ENCODE results near the gene ZSWIM5.
A peak's percentile ranks its signal among the peaks of the same experiment; 100 is the strongest.
"Not testable (repeated sequence)": the region's sequence is repeated elsewhere in the genome, so short reads cannot be mapped to it uniquely, and the experiment has no call there.

Gene ZSWIM5

GRCh38 chr1:45016090-45016697 lies 190.2 kb downstream of the ZSWIM5 start:
- DNase-seq: no peak

DNA sequence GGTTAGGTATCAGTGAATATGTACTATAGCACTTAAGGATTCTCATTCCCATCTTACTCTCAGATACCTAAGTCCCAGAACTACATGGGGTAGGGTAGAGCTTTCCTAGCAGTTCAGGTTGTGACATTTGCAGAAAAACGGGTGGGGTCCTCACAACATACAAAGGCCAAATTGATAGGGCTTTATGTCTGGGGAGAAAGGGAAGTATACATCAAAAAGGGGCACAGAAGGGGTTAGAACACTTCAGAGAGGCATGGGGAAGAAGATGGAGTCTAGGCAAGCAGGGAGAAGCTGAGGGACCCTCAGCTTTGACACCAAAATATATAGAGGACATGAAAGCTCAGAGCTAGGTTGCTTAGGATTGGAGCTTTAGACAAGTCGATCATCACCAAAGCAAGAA lies 190.7 kb downstream of the ZSWIM5 start:
- no peak for DNase-seq

GRCh38 chr1:45014321-45015028 lies 191.9 kb downstream of the ZSWIM5 start:
- peak; percentile 45 for DNase-seq

GRCh38 chr1:45013551-45014209 lies 192.7 kb downstream of the ZSWIM5 start:
- no peak for DNase-seq

DNA sequence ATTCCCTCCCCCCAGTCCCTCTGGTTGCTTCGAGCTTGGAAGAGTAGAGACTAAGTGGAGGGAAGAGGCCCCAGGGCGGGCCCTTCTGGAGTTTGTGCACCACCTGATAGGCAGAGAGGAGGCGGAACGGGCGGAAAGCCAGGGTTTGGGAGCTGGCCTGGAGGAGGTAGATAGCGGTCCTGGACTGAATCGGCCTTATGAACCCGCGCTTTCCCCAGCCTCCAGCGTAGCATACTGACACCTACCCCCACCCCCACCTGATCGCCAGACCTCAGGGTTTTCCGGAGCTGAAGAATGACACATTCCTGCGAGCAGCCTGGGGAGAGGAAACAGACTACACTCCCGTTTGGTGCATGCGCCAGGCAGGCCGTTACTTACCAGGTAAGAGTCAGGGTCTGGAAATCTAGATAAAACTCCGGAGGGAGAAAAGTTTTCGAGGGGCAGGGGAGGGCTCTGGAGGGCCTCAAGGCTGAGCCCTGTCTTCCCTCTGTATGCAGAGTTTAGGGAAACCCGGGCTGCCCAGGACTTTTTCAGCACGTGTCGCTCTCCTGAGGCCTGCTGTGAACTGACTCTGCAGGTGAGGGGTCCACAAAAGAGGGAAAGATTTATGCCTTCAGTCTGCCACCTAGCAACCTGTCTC lies 193.6 kb downstream of the ZSWIM5 start:
- no peak for DNase-seq

DNA sequence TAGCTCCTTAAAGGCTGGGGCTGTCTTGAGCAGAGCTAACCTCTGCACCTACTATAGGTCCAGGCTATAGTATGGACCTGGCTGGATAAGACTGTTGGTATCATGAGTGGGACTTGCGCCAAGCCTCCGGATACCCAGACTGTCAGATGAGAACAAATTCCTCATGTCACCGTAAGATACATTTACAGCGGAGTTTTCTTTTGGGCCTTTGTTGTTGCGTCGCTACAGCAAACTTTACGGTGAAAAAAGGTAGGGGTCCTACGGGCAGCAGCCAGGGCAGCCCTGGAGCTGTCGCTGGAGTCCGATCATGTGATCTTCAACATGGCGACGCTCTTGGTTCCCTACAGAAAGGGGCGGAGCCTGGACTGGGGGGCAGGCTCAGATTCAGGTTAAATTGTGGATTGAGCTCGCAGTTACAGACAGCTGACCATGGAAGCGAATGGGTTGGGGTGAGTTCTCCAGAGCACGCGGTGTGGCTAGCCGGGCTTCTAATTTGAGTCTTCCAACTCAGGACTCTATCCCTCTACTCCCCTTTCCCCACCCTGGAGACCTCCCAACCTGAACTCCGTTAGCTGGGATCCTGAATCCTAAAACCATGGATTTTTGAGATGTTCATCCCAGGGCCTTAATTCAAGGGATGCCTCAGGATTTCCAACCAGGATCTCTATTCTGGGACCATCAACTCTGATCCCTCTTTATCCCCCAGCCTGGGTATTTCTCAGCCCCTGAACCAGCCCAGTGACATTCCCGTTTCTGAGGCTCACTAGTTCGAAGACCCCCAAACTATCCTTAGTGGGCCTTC lies 194.4 kb downstream of the ZSWIM5 start, which contains the start of gene UROD:
TSS of gene UROD (plus strand) at position 418 of the 802 bp plus-strand sequence. CDS start at position 430, 12 bp downstream.
- DNase-seq: peak; percentile 80

- DNase-seq: peak; percentile 68
Observed at GRCh38 chr1:45010855-45011811, 195.3 kb downstream of the ZSWIM5 start, which contains the start of gene HECTD3. Gene HECTD3 (minus strand): TSS chr1:45011324. CDS start chr1:45011257, 67 bp downstream.

GRCh38 chr1:45009956-45010854 lies 196.2 kb downstream of the ZSWIM5 start:
- no peak for DNase-seq

DNA sequence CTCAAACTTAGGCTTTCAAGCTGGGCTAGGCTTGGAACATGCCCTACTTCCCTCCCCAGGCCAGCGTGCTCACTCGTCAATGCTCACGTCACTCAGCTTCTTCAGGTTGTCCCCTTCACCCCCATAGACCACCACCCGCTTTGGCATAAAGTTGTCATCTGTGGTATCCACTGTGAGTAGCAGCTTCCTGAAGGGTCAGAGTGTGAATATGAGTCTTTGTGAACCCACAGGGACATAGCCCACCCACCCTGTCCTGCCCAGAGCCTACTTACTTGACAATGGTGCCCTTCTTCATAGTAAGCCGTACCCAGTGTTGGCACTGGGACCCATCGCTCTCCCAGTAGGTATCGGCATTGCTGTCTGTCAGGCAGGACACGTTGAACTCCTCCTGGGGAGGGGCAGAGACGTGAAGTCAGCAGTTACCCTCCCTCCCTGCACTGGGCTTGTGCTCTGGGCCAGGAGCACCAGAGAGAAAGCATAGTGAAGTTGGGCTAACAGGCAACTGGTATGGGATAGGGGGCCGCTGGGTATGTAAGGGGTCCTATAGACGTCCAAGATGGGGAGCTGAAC lies 197.0 kb downstream of the ZSWIM5 start:
- DNase-seq: no peak

GRCh38 chr1:45008516-45008915 lies 197.9 kb downstream of the ZSWIM5 start:
- DNase-seq: no peak

GRCh38 chr1:45008076-45008475 lies 198.3 kb downstream of the ZSWIM5 start:
- DNase-seq: no peak

- DNase-seq: no peak
Observed at GRCh38 chr1:45007311-45007710, 199.1 kb downstream of the ZSWIM5 start.

GRCh38 chr1:45005761-45006160 lies 200.6 kb downstream of the ZSWIM5 start:
- no peak for DNase-seq

DNA sequence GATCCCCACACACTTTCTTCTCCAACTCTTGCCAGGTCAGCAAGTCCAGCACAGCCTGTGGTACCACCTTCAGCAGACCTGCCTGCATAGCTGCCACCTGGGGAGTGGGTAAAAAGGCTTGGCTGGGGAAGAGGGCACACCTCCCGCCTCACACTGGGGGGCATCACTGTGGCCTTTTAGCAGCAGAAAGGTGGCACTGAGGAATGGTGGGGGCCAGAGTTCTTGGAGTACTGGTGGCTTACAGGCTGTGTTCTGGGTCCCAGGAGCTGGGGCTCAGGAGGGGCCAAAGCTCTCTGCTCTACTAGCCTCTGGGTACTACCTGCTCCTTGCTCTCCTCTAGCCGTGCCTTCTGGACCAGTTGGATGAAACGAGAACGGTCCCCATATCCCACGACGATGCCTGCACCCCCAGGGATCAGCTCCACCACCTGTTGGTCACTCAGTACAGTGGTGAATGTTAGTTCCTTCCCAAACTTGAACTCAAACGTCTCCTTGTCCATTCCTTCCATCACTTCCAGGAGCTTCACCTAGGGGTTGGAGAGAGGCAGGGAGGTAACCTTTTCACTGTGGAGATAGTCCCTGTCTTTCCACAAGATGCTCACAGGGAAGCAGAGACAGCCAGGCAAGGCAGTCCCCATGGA lies 202.0 kb downstream of the ZSWIM5 start:
- DNase-seq: no peak

- DNase-seq: no peak
Observed at GRCh38 chr1:45003741-45004140, 202.7 kb downstream of the ZSWIM5 start.

DNA sequence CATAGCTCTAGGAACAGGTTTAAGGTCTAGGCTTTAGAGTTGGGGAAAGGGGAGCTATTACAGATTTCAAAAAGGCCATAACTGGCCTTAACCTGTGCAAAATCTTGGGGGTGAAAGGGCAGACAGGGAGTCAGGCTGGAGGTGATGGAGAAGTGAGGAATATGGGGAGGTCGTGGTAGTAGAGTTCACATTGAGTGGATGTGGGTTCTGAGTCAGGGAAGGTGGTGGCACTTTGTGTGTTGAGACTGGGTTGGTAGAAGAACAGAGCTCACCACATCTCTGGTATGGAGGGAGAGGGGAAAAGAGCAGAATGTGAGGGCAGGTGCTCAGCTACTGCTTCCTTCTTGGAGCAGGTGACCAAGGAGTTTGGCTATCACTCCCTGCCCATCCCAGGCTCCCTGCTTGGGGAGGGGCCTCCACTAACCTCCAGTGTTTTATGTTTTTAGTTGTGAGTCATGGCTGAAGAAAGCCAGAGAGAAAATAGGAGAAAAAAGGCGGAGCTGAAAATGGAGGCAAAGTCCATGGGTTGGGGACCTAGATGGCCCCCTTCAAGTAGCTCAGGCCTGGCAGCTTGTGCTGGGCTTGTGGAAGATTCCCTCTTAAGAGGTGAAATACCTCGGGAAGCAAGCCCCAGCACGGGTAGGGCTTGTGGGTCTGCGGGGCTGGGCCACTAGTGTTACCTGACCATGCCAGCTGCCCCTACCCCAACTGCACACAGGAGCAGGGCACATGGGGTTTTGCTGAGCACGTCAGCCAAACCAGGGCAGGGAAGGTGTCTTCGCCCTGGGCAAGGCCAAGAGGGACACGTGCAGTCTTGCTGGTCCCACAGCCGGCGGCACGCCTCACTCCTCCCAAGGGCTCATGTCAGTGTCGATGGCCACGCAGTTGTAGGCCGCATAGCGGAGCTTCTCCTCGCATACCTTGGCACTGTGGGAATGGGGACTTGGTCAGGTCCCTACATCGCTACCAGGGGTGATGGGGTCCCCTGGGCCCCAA lies 203.5 kb downstream of the ZSWIM5 start:
- no peak for DNase-seq

GRCh38 chr1:45001576-45001975 lies 204.8 kb downstream of the ZSWIM5 start:
- not testable (repeated sequence) for DNase-seq

DNA sequence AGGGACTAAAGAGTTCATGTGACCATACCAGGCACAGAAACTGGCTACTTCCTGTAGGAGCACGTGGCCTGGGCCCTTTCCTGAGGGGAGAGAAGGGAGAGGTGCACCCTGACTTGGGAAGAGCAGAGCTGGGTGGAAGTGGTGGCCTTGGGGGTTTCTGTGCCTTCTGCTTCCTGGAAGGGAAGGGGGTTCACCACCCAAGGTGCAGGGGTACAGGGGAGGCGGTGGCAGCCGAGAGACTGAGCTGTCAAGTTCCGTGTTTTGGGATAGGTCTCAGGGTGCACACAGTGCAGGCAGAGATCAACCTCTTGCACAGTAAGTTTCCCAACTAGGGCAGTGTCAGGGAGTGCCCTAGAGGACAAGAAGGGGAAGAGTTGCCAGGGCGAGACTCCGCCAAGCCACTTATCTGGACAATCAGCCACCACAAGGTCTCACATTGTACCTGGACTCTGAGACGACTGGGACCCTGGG lies 205.4 kb downstream of the ZSWIM5 start:
- no peak for DNase-seq

Data from NK-92 treated with Interleukin-12 subunit alpha and Interleukin-12 subunit beta, amount 100 ng/mL, for 24 hours (cell line).